ENCODE data around the gene MAGED2.

Gene MAGED2

DNA sequence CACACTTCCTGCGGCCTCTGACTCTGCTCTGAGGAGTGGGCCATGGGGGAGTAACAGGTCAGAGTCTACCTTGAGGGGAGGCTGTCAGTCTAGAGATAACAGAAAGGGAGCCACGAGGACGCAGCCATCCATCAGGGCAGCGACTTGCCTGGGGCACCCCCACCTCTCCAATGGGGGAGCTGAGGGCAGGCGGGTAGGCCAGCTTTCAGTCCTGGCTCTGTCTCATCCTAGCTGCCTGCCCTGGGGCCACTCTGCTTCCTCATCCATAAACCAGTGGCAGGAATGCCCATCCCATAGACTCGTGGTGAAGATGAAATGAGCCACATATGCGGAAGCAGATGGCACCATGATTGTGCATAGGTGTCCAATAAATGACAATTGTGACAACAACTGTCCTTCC lies 13.2 kb downstream of the MAGED2 start:
- TF ChIP-seq, protein P1, sequence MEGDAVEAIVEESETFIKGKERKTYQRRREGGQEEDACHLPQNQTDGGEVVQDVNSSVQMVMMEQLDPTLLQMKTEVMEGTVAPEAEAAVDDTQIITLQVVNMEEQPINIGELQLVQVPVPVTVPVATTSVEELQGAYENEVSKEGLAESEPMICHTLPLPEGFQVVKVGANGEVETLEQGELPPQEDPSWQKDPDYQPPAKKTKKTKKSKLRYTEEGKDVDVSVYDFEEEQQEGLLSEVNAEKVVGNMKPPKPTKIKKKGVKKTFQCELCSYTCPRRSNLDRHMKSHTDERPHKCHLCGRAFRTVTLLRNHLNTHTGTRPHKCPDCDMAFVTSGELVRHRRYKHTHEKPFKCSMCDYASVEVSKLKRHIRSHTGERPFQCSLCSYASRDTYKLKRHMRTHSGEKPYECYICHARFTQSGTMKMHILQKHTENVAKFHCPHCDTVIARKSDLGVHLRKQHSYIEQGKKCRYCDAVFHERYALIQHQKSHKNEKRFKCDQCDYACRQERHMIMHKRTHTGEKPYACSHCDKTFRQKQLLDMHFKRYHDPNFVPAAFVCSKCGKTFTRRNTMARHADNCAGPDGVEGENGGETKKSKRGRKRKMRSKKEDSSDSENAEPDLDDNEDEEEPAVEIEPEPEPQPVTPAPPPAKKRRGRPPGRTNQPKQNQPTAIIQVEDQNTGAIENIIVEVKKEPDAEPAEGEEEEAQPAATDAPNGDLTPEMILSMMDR (IDR thresholded peaks at IDR 0.05), result no peak
- no peak overlapping the region for H3K4me3 ChIP-seq (ENCODE audit: low read depth in 1 of 2, low read length in 1 of 2)
- no peak overlapping the region for H3K27ac ChIP-seq
- no peaks in the 10 kb centered on the region for H3K9me3 ChIP-seq
- H3K27me3 ChIP-seq, result no peaks in the 10 kb centered on the region
- H3K4me1 ChIP-seq (ENCODE audit: control insufficient read depth in 1 of 2, insufficient read depth in 1 of 2, low read depth in 1 of 2, low read length in 1 of 2), result peaks cover 8% of the 10 kb centered on the region in 2 experiments
- H3K36me3 ChIP-seq, result peaks cover 4% of the 10 kb centered on the region

DNA sequence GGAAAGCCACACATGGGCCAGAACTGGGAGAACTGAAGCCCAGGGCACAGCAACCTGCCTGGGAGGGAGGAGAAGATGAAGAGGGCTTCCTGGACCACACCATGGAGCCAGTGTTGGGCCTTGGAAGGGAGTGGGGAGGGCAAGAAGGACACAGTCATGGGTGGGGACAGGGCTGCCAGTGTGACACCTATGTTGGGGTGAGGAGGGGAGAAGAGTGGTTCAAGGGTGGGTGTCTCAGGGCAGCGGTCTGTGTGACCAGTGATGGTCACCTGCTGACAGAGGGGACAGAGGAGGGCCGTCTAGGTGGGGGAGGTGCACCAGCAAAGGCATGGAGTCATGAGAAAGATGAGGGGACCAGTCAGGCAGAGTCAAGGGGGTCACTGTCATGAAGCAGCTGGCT lies 13.8 kb downstream of the MAGED2 start:
- TF ChIP-seq, protein P1 (IDR thresholded peaks at IDR 0.05), result no peak
- Histone ChIP-seq H3K27ac (no peak overlapping the region), H3K9me3 (no peaks in the 10 kb centered on the region), H3K36me3 (no peaks in the 10 kb centered on the region), H3K27me3 (no peaks in the 10 kb centered on the region), H3K4me3 (ENCODE audit: low read depth in 1 of 2, low read length in 1 of 2) (no peak overlapping the region), H3K4me1 (ENCODE audit: control insufficient read depth in 1 of 2, insufficient read depth in 1 of 2, low read depth in 1 of 2, low read length in 1 of 2) (peaks cover 8% of the 10 kb centered on the region in 2 experiments)

DNA sequence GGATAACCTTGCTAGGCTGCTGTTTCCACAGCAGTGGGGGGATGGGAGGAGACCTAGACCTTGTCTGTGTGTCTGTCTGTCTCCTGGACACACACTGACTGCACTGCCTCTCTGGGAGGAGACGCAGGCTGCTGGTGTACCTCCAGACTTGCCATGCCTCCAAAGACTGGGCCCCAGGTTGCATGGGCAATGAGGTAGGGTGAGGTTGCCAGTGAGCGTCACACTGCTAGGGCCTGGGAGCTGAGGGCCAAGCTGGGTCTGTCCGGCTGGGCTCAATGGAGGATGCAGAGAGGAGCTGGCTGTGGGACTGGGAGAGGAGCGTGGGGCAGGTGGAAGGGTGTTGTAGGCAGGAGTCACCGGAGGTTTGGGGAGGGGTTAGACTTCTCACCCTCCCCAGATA lies 16.6 kb downstream of the MAGED2 start:
- Histone ChIP-seq H3K27ac (no peak overlapping the region), H3K4me1 (ENCODE audit: control insufficient read depth in 1 of 2, insufficient read depth in 1 of 2, low read depth in 1 of 2, low read length in 1 of 2) (peaks cover 3 to 4% of the 10 kb centered on the region in 2 experiments), H3K27me3 (no peaks in the 10 kb centered on the region), H3K9me3 (no peaks in the 10 kb centered on the region), H3K4me3 (ENCODE audit: low read depth in 1 of 2, low read length in 1 of 2) (no peak overlapping the region), H3K36me3 (no peaks in the 10 kb centered on the region)
- TF ChIP-seq, protein P1 (IDR thresholded peaks at IDR 0.05), result no peak

DNA sequence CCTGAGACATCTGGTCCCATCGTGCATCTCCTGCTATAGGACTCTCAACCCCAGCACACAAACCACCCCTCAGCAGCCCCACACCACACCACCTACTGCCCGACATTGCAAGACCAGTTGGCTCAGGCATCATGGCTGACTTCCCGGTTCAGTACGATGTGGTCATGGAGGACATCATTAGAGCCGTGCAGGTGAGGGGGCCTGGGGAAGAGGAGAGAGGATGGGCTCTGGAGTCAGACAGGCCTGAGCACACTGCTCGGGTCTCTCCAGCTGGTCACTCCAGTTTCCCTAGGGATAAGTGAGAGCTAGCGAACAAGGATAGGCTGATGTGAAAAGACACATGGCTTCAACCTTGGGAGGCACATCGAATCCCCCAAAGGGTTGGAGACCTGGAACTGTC lies 17.2 kb downstream of the MAGED2 start:
- no peaks in the 10 kb centered on the region for H3K4me1 ChIP-seq (ENCODE audit: control insufficient read depth in 1 of 2, insufficient read depth in 1 of 2, low read depth in 1 of 2, low read length in 1 of 2)
- no peak overlapping the region for H3K4me3 ChIP-seq (ENCODE audit: low read depth in 1 of 2, low read length in 1 of 2)
- TF ChIP-seq, protein P1 (IDR thresholded peaks at IDR 0.05), result no peak
- H3K27me3 ChIP-seq, result no peaks in the 10 kb centered on the region
- no peak overlapping the region for H3K27ac ChIP-seq
- no peaks in the 10 kb centered on the region for H3K9me3 ChIP-seq
- H3K36me3 ChIP-seq, result no peaks in the 10 kb centered on the region

GRCh38 chrX:54825716-54826438 lies 18.3 kb downstream of the MAGED2 start:
- TF ChIP-seq, protein P1 (IDR thresholded peaks at IDR 0.05), result no peak
- H3K4me1 ChIP-seq (ENCODE audit: control insufficient read depth in 1 of 2, insufficient read depth in 1 of 2, low read depth in 1 of 2, low read length in 1 of 2), result no peaks in the 10 kb centered on the region
- H3K9me3 ChIP-seq, result no peaks in the 10 kb centered on the region
- no peaks in the 10 kb centered on the region for H3K27me3 ChIP-seq
- H3K4me3 ChIP-seq (ENCODE audit: low read depth in 1 of 2, low read length in 1 of 2), result no peak overlapping the region
- no peaks in the 10 kb centered on the region for H3K36me3 ChIP-seq
- no peak overlapping the region for H3K27ac ChIP-seq

Data from neutrophil (primary cell).